SKM-1 treated with dmso at 0.1 percent for 144 hours (cell line): ENCODE results near the gene ABCB1.
A peak's percentile ranks its signal among the peaks of the same experiment; 100 is the strongest.

Experiments
- DNase-seq: peaks from one replicate; lab custom pipeline; 2025; ENCODE audit not compliant: unreplicated experiment; lab: John Stamatoyannopoulos, UW

The ABCB1 gene

GRCh38 chr7:87600130-87601124, at the start of gene ABCB1:
TSS of gene ABCB1 (minus strand) at chr7:87600884. CDS start at chr7:87600184, 700 bp downstream.
- no peak for DNase-seq

DNA sequence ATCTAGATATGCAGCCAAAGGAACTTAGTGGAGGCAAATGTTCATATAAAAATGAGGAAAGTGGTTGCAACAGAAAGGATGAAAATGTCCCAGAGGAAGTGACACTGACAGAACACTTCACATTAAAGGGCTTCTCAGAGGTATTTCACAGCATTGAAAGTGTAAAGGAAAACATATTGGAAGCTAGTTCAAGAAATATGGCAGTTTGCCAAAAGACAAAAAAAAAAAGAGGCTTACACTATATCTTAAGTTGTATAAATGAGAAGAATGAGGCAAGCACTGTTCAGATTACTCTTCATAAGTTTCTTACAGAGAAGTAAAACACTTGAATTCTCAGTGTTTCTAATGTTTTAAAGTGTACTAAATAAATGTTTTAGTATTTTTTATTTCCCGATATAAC, 47.6 kb upstream of the ABCB1 start:
- no peak for DNase-seq

DNA sequence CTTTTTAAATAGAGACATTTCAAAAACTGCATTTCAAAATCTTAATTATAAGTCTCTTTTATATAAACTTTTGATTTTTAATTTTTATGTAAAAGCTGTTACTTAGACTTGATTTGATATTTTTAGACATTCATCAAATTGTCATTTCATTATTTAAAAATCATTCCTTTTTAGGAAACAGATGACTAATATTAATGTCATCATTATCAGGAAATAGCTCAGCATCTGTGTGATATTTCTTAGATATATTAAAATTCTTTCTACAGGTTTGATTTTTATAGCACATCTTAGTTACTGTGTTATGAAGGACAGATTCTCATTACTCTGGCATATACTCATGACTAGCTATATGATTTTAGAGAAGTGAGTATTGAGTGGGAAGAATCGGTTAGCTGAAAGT, 44.8 kb upstream of the ABCB1 start:
- no peak for DNase-seq

DNA sequence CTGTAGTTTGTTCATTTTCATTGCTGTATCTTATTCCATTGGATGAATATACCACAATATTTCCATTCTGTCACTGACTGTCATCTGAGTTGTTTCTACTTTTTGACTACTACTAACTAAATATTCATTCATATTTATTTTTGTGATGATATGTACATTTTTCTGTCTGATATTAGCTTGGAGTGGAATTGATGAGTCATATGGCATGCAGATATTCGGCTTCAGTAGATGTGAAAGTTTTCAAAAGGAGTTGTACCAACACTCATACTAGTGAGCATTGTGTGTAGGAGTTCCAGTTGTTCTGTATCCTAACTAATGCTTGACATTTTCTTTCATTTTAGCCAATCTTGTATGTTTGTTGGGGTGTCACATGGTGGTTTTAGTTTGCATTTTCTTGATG, 35.2 kb upstream of the ABCB1 start:
- DNase-seq = no peak

- peak; percentile 38 for DNase-seq
Measured at GRCh38 chr7:87628780-87629569, 28.3 kb upstream of the ABCB1 start.

DNA sequence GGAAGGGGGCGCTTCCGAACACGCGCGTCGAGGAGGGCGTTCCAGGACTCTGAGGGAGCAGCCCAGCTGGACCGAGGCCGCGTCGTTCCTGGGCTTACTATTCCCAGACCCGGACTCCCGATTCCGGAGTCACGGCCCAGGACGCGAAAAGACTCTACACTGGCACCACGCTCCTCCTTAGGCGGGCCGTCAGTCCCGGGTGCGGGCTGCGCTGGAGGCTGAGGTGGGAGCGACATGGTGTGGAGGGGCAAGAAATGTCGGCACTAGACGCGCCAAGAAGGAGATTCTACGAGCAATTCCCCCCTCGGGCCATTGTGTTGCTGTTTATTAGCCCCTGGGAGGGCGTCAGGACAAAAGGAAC, 26.9 kb upstream of the ABCB1 start:
- no peak for DNase-seq

DNA sequence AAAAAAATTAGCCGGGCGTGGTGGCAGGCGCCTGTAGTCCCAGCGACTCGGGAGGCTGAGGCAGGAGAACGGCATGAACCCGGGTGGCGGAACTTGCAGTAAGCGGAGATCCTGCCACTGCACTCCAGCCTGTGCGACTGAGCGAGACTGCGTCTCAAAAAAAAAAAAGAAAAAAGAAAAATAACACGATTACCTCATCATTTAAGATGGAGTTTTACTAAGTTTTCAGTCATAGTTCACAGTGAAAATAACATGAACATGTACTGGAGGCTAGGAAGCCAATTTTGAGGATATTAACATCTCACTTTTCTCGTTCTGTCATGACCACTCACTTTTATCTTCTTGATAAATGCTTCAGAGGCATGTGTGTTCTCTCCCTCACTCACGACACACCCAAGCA, 24.4 kb upstream of the ABCB1 start:
- DNase-seq = no peak

DNA sequence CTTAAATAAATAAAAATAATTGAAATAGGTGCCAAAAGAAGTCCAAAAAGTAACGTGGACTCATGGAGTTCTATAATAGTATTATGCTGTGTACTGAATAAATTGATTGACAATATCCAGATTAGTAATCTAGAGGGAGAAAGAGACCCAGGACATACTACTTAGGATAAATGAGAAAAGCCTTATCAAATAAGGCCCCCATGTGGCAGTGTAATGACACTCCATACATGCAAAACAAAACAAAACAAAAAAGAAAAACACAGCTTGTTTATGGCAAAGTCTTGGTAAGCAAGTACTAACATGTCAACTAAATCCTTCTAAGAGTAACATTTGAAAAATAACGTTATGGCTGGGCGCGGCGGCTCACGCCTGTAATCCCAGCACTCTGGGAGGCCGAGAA, 23.9 kb upstream of the ABCB1 start:
- no peak for DNase-seq

DNA sequence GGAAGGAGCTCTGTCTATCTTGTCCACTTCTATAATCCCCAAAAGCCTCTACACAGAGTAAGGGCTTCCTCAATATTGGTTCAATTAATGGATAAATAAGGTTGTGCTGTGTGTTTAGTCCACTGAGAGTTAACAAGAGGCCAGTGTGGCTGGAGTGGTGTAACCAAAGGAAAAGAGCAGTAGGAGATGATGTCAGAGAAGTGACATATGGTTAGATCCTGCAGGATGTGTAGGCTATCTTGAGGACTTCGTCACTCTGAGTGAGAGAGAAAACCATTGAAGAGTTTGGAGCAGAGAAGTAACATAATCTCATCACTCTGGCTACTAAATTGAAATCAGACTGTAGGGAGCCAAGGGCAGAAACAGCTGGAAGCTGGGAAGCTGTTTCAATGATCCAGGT, 14.5 kb upstream of the ABCB1 start:
- no peak for DNase-seq

DNA sequence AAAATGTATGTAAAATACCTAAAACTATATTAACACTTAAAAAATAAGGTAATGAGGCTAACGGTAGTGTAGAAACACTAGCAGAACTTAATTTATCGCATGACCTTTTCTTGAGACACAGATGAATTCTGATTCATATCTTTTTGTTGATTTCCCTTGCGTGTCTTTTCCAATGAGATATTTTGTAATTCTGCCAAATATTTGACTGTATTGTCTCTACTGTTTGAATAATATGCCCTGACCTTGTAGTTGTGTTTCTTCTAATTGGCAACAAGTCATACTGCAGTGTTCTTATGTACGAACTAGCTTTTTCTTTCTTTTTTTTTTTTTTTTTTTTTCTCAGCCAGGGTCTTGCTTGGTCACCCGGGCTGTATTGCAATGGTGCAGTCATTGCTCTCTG, 9.2 kb upstream of the ABCB1 start:
- no peak for DNase-seq

DNA sequence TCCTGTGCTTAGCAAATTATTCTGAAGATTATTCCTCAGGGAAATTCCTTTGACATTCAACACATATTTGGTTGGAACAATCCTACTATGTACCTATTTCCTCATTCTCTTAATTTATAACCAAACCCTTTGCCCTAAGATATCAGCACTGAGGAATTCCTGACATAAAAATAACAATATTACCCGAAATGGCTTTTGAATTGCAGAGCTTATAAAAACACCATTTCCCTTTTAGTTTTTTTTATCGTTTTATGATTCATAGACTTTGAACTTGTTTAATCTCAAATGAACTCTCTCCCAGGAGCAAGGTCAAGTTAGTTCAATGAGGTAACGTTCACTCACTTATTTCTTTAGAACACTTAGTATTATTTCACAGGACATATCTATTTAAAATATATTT, 7.7 kb upstream of the ABCB1 start:
- no peak for DNase-seq

DNA sequence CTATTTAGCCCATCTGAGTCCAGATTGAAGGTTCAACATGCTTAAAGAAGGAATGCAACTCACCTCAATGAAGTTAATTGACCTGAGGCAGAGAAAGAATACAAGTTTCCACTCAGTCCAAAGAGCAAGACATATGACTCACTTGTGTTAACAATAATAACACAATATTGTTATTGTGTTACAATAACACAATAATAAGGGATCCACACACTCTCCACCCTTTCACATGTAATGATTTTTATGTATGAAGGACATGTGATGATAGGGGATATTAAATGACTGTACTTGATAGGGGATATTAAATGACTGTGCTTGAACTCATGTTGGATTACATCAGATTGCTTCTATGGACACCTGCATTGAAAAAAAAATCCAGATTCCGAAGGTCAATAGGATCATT, 3.6 kb upstream of the ABCB1 start:
- no peak for DNase-seq

- peak; percentile 91 for DNase-seq
Measured at GRCh38 chr7:87599336-87599735, 1.3 kb downstream of the ABCB1 start.

DNA sequence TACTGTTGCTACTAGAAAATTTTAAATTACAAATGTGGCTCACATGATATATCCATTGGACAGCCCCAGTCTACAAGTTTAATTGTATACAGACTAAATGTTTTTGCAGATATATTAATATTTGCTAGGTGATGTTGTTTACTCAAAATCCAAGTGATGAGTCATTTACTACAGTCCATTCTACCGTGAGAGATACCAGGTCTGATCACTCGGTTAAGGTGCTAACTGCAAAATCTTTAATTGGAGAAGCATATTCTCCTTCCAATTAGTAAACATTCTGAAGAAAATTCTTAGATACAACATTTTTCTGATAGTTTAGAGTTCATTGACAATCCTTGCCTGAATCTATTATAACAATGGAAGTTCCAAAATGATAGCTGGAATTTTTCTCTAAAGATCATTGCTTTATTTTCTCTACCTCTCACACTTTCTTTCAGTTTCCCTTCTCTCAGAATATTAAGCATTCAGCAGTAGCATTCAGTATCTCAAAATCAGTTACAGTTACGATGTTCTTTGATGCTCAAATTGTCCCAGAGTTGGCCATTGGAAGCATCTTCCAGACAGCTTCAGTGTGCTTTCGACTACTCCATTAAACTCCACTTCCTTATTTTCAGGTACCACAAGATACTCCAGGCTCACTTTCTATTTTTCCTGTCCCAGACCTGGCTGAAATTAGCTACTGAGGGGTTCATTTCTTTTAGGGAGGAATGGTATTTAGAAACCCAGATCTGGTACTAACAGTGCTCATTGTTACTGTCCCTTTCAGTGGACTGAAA, 2.3 kb downstream of the ABCB1 start:
- DNase-seq = peak; percentile 44

GRCh38 chr7:87596696-87597095, 4.0 kb downstream of the ABCB1 start:
- DNase-seq = no peak

DNA sequence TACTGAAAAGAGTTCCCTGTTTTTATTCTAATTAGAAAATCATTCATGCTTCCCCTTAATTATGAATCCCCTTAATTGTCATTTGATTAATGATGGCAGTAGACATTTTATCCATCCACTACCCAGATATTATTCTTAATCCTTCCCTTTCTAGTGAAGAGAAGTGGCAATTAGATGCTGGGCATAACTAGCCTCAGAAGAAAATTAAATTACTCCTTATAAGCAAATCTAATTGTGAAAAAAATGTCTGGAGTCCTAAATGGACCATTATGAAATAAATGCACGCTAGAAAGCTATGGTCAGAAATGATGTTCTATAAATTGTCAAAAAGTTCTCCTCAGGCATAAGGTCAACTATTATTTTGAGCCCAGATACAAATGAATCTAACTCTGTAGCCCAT, 4.5 kb downstream of the ABCB1 start:
- DNase-seq = no peak

- no peak for DNase-seq
Measured at GRCh38 chr7:87592300-87592699, 8.4 kb downstream of the ABCB1 start.

DNA sequence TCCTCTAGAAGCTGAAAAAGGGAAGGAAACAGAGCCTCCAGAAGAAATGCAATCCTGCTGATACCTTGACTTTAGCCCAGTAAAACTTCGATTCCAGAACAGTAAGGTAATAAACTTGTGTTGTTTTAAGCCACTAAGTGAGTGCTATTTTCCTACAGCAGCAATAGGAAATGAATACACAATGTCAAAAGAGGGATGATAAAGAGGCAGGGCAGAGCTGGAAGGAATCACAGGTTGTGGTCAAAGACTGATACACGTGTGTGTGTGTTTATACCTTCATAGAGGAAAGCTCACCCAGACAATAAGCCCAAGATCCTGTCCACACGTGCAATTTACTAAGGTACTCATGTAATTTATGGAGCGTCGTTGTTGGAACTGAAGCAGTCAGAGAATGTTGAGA, 9.5 kb downstream of the ABCB1 start:
- peak; percentile 15 for DNase-seq

DNA sequence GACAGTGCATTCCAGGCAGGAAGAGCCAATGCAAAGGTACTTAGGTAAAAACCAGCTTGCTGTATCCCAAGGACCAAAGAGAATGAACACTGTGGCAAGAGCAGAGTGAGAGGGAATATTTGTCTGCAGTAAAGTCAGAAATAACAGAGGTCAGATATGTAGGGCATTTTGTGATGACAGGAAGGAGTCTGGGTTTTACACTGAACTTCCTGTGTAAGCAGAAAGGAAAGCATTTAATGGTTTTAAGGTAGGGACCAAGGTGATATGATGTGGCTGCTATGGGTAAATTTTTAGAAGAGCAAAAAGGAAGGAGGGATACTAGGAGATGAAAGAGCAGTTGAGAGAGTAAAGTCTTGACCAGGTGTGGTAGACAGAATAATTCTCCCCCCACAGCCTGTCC, 10.1 kb downstream of the ABCB1 start:
- no peak for DNase-seq

DNA sequence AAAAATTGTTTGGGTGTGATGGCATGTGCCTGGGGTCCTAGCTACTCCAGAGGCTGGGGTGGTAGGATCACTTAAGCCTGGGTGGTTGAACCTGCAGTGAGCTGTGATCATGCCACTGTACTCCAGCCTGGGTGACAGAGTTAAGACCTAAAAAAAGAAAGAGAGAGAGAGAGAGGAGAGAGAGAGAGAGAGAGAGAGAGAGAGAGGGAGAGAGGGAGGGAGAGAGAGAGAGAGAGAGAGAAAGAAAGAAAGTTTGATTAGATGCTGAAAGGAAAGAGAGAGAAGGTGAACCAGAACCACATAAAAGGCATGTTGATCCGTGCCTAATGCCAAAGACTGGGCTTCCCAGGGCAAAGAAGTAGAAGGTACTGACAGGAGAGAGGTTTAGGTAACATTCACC, 11.1 kb downstream of the ABCB1 start:
- DNase-seq = no peak

- DNase-seq = no peak
Measured at GRCh38 chr7:87581723-87582122, 19.0 kb downstream of the ABCB1 start.
